Stimulated activated CD4-positive, alpha-beta T cell treated with anti-CD3 and anti-CD28 coated beads, TNF-alpha, amount 100 ng/mL, for 48 hours (primary cell): Measurements from ENCODE around the gene GRM7.

Source experiments
- DNase-seq, 3 donors: peaks; one replicate each; pipeline ENCODE4 v3.0.0-alpha.2; 2020; ENCODE audit warnings: low read depth in 3 of 3

Gene GRM7

GRCh38 chr3:7657214-7658112, 796.5 kb downstream of the GRM7 start:
- DNase-seq = no peak

- DNase-seq = no peak
Measured at GRCh38 chr3:7658294-7658693, 797.4 kb downstream of the GRM7 start.

- DNase-seq = no peak
Measured at GRCh38 chr3:7659079-7659478, 798.2 kb downstream of the GRM7 start.

- DNase-seq = no peak
Measured at GRCh38 chr3:7663771-7664170, 802.9 kb downstream of the GRM7 start.

GRCh38 chr3:7667774-7668173, 806.9 kb downstream of the GRM7 start:
- DNase-seq = no peak

GRCh38 chr3:7669641-7670040, 808.7 kb downstream of the GRM7 start:
- no peak for DNase-seq

- no peak for DNase-seq
Measured at GRCh38 chr3:7678521-7678920, 817.6 kb downstream of the GRM7 start.

- no peak for DNase-seq
Measured at GRCh38 chr3:7682822-7683229, 821.9 kb downstream of the GRM7 start.

GRCh38 chr3:7683426-7683825, 822.5 kb downstream of the GRM7 start:
- no peak for DNase-seq

GRCh38 chr3:7684182-7684715, 823.3 kb downstream of the GRM7 start:
- no peak for DNase-seq

- no peak for DNase-seq
Measured at GRCh38 chr3:7687428-7688147, 826.7 kb downstream of the GRM7 start.

GRCh38 chr3:7692866-7693265, 832.0 kb downstream of the GRM7 start:
- no peak for DNase-seq

- DNase-seq = no peak
Measured at GRCh38 chr3:7693976-7694375, 833.1 kb downstream of the GRM7 start.

GRCh38 chr3:7695049-7695448, 834.1 kb downstream of the GRM7 start:
- no peak for DNase-seq

- DNase-seq = no peak
Measured at GRCh38 chr3:7696320-7696719, 835.4 kb downstream of the GRM7 start.

GRCh38 chr3:7697548-7697947, 836.6 kb downstream of the GRM7 start:
- DNase-seq = no peak

- DNase-seq = no peak
Measured at GRCh38 chr3:7700539-7700938, 839.6 kb downstream of the GRM7 start.

- DNase-seq = no peak
Measured at GRCh38 chr3:7700977-7701376, 840.1 kb downstream of the GRM7 start.

- DNase-seq = no peak
Measured at GRCh38 chr3:7707187-7707586, 846.3 kb downstream of the GRM7 start.

- DNase-seq = no peak
Measured at GRCh38 chr3:7709376-7710082, 848.6 kb downstream of the GRM7 start.

- no peak for DNase-seq
Measured at GRCh38 chr3:7710284-7710683, 849.4 kb downstream of the GRM7 start.

- DNase-seq = no peak
Measured at GRCh38 chr3:7713724-7714123, 852.8 kb downstream of the GRM7 start.
